ENCODE data around the gene HACL1. TPM values are rescaled to one million over a fixed set of nuclear protein-coding genes. Genes with fewer than 3 reads are reported as not detected.

Gene HACL1
- total RNA-seq, 4 donors from 2014 or later: 18.5 to 93.0 (median 25.7) TPM

DNA sequence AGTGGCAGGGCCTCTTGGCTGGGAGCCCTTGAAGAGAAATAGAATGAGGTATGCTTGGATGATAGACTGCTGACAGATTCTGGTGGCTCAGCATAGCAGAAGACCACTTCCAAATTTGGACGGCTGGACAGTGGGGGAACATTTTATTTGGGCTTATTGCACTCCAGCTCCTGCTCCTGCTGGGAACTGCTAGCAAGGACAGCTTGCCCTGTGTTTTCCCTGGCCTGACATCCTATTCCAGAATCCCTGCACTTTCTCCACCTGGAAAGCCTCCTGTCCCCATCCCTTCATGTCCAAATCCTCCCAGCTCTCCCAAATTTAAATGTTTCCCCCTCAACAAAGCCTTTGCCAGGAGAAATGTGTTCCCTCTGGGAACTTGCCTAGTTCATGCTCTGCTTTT, 70.0 kb downstream of the HACL1 start:
- TF ChIP-seq, protein P1, sequence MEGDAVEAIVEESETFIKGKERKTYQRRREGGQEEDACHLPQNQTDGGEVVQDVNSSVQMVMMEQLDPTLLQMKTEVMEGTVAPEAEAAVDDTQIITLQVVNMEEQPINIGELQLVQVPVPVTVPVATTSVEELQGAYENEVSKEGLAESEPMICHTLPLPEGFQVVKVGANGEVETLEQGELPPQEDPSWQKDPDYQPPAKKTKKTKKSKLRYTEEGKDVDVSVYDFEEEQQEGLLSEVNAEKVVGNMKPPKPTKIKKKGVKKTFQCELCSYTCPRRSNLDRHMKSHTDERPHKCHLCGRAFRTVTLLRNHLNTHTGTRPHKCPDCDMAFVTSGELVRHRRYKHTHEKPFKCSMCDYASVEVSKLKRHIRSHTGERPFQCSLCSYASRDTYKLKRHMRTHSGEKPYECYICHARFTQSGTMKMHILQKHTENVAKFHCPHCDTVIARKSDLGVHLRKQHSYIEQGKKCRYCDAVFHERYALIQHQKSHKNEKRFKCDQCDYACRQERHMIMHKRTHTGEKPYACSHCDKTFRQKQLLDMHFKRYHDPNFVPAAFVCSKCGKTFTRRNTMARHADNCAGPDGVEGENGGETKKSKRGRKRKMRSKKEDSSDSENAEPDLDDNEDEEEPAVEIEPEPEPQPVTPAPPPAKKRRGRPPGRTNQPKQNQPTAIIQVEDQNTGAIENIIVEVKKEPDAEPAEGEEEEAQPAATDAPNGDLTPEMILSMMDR (IDR thresholded peaks at IDR 0.05): no peak
- TF ChIP-seq POLR2A (IDR thresholded peaks at IDR 0.05): no peak
- no peaks in the 10 kb centered on the region for H3K4me1 ChIP-seq
- DNase-seq: no peak
- H3K27ac ChIP-seq: no peak overlapping the region
- H3K36me3 ChIP-seq: no peaks in the 10 kb centered on the region
- no peaks in the 10 kb centered on the region for H3K9me3 ChIP-seq
- intact Hi-C loops (cut with DNase I; ENCODE audit: low total_unique reads): no loop called here
- H3K27me3 ChIP-seq: no peaks in the 10 kb centered on the region
- H3K4me3 ChIP-seq: no peak overlapping the region

DNA sequence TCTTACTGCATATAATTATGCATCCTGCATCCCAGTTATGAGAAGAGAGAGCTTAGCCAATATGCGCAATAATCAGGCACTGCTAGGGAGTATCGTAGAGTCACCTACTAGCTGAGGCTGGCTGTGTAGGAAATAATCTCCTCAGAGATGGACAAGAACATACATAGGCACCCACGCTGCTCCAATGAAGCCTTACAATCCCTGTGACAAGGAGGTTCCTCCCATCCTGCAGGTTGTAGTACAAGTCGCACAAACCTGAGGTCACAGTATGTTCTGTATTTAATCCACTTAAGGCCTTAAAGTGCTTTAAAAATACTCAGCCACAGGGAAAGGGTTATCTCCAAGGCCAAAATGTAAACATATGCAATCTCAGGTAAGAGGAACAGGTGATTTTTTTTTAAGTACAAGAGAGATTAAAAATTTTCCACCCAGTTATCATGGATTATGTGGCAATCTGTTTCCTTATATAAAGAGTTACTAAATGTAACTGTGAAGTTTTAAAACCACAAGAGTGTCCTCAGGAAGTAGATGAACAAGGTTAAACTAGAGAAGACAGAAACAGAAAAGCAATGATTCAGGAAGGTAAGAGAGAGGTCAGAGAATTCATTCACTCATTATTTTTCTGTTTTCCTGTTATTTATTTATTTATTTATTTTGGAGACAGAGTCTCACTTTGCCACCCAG, 72.4 kb downstream of the HACL1 start:
- H3K4me3 ChIP-seq: no peak overlapping the region
- TF ChIP-seq POLR2A (IDR thresholded peaks at IDR 0.05): no peak
- TF ChIP-seq, protein P1 (IDR thresholded peaks at IDR 0.05): no peak
- no peaks in the 10 kb centered on the region for H3K27me3 ChIP-seq
- no peaks in the 10 kb centered on the region for H3K9me3 ChIP-seq
- intact Hi-C loops (cut with DNase I; ENCODE audit: low total_unique reads): no loop called here
- no peak for DNase-seq
- H3K4me1 ChIP-seq: no peaks in the 10 kb centered on the region
- no peak overlapping the region for H3K27ac ChIP-seq
- no peaks in the 10 kb centered on the region for H3K36me3 ChIP-seq

- peak; percentile 28 to 50 for DNase-seq
These were observed 74.3 kb downstream of the HACL1 start for GRCh38 chr3:15527031-15527459.

DNA sequence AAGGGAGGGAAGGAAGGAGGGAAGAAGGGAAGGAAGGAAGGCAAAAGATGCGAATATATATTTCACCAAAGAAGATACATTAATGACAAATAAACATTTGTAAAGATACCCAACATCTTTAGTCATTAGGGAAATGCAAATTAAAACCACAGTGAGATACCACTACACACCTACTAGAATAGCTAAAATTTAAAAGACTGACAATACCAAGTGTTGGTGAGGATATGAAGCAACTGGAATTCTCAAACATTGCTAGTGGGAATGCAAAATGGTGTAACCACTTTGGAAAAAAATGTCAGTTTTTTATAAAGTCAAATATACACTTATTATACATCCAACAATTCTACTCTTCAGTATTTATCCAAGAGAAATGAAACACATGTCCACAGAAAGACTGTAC, 75.6 kb downstream of the HACL1 start:
- no peak overlapping the region for H3K27ac ChIP-seq
- no peak for TF ChIP-seq POLR2A (IDR thresholded peaks at IDR 0.05)
- TF ChIP-seq, protein P1 (IDR thresholded peaks at IDR 0.05): no peak
- H3K4me1 ChIP-seq: no peaks in the 10 kb centered on the region
- no peaks in the 10 kb centered on the region for H3K36me3 ChIP-seq
- H3K9me3 ChIP-seq: no peaks in the 10 kb centered on the region
- H3K27me3 ChIP-seq: no peaks in the 10 kb centered on the region
- intact Hi-C loops (cut with DNase I; ENCODE audit: low total_unique reads): no loop called here
- DNase-seq: no peak
- no peak overlapping the region for H3K4me3 ChIP-seq

More at GRCh38 chr3:15527031-15527459, 74.3 kb downstream of the HACL1 start:
- Histone ChIP-seq H3K27ac (no peak overlapping the region), H3K36me3 (no peaks in the 10 kb centered on the region), H3K9me3 (no peaks in the 10 kb centered on the region), H3K27me3 (no peaks in the 10 kb centered on the region), H3K4me1 (no peaks in the 10 kb centered on the region), H3K4me3 (no peak overlapping the region)
- intact Hi-C loops (cut with DNase I; ENCODE audit: low total_unique reads): no loop called here
- TF ChIP-seq, protein P1 (IDR thresholded peaks at IDR 0.05): no peak
- no peak for TF ChIP-seq POLR2A (IDR thresholded peaks at IDR 0.05)

GRCh38 chr3:15523660-15524417, 77.5 kb downstream of the HACL1 start:
- H3K27me3 ChIP-seq: no peaks in the 10 kb centered on the region
- intact Hi-C loops (cut with DNase I; ENCODE audit: low total_unique reads): no loop called here
- TF ChIP-seq, protein P1 (IDR thresholded peaks at IDR 0.05): no peak
- TF ChIP-seq POLR2A (IDR thresholded peaks at IDR 0.05): no peak
- no peak overlapping the region for H3K4me3 ChIP-seq
- no peak overlapping the region for H3K27ac ChIP-seq
- no peak for DNase-seq
- no peaks in the 10 kb centered on the region for H3K36me3 ChIP-seq
- no peaks in the 10 kb centered on the region for H3K9me3 ChIP-seq
- no peaks in the 10 kb centered on the region for H3K4me1 ChIP-seq

All from uterus (tissue), 4 donors.